OCI-LY1 (cell line): ENCODE data around the gene DDC.

ENCODE experiments used
- CTCF ChIP-seq: fragments of 200-600 bp; sonication (generic), shearing (Covaris generic); IDR thresholded peaks from 2 replicates; pipeline ENCODE4 v1.5.1; 2017; ENCODE audit warnings: mild to moderate bottlenecking, antibody characterized with exemption, low read length, moderate library complexity, mixed read lengths
- EZH2 ChIP-seq: fragments of 200-600 bp; sonication (generic), shearing (Covaris generic); IDR thresholded peaks from 2 replicates; pipeline ENCODE4 v1.8.0; 2017; ENCODE audit warnings: borderline replicate concordance, mixed run types, mild to moderate bottlenecking, antibody characterized with exemption, low read length, moderate library complexity, mixed read lengths

GRCh38 chr7:50415844-50416364 is 149.3 kb downstream of the DDC start:
- TF ChIP-seq EZH2 (no peak), CTCF (no peak)
